Activated CD8-positive, alpha-beta memory T cell treated with anti-CD3 and anti-CD28 coated beads, Interleukin-2, amount 50 U/mL, for 24 hours (primary cell): ENCODE results near the gene STX19.

Experiments used
- DNase-seq: peaks from one replicate; pipeline ENCODE4 v3.0.0-alpha.2; 2020; ENCODE audit errors: extremely low read depth

STX19 gene

DNA sequence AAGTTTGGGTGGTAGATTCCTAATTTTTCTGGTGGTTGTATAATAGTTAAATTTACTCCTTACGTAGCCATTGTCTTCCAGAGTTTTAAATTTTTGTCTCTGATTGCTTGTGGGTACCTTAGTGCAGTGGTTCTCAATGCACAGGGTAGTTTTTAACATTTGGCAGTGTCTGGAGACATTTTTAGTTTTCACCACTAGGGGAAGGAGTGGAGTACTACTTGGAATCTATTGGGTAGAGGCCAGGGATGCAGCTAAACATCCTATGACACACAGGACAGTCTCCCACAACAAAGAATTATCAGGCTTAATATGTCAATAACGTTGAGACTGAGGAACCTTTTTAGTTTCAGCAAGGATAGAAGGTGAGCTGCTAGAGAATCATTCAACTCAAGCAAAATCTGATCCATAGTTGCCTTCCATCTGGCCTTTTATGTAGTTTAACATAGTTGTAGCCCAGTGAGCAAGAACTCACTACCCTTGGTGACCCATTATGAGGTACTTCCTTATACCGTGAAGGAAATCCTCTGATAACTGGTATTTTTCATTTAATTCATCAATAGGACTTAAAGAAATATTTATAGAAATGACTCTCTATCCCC, 8.6 kb upstream of the STX19 start:
- no peak for DNase-seq

DNA sequence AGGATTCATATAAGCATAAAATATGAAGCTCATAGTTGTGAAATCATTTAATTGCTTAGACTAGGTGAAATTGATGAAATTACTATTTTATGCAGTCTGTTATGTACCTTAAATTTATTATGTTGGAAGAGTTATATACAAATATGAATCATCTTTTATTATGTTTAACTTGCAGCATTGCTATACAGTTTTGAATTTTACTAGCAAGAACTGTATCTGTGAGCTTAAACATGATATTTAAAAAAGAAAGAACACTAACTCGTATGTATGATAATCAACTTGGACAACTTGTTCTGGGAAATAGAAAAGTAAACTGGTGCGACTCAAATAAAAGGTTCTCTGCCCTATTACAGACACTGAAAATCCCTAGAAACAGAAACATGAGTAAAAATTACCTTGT, 1.8 kb downstream of the STX19 start:
- DNase-seq = no peak

DNA sequence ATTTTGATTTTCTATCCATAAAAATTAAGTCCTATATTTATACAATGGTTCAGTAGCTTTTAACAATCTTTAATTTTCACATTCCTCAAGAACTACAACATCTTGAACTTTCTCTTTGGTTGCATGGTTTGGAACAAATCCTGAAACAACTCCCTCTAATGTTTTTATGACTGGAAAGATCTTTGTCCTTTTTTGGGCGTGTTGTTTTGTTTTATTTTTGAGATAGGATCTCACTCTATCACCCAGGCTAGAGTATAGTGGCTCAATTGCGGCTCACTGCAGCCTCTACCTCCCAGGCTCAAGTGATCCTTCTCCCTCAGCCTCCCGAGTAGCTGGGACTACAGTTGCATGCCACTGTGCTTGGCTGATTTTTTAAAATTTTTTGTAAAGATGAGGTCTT, 4.0 kb downstream of the STX19 start:
- no peak for DNase-seq

DNA sequence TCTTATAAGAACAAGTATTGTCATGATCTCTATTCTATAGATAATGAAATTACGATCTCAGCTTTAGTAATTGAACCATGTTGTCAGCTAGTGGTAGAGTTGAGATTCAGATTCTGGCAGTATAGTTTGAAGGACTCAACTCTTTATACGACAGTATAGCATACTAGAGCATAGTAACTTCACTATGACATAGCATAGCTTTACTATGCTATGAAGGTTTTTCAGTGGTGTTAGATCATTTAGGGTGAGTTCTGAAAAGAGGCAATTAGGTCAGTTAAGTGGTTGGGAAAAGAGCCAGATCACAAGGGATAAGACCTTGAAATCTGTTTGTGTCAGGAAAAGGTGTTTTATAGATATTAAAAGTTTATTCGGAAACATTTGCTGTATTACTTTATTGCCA, 8.1 kb downstream of the STX19 start:
- DNase-seq = no peak

DNA sequence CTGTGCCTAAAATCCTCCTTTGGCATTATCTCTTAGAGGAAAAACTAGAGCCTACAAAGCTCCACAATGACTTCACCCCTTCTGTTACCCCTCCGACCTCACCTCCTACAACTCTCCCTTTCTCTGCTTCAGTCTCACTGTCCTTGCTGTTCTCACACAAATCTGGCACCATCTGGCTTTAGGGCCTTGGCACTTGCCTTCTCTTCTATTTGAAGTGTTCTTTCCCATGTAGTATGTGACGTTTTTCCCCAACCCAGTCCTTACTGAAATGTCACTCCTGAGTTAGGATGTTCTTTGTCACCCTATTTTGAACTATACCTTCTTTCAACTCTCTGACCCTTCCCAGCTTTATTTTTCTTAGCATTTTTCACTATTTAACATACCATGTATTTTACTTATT, 8.7 kb downstream of the STX19 start:
- DNase-seq = no peak

DNA sequence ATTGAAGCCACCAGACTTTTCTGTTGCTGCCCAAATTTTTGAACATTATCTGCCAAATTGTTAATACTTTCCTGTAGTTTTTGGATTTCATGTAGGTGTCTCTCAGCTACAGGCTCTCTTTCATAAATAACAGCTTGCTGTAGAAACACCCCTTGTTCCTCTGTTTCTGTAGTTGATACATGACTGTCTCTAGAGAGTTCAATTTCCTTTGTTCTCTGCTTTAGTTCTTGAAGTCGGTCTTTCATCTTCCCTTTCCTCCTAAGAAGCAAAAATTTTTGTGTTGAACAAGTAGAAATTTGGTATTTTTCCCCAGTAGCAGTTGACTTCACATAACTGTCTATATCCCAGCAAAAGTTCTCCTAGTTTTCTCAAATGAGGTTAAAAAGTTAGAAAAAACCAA, 13.4 kb downstream of the STX19 start:
- DNase-seq = no peak

DNA sequence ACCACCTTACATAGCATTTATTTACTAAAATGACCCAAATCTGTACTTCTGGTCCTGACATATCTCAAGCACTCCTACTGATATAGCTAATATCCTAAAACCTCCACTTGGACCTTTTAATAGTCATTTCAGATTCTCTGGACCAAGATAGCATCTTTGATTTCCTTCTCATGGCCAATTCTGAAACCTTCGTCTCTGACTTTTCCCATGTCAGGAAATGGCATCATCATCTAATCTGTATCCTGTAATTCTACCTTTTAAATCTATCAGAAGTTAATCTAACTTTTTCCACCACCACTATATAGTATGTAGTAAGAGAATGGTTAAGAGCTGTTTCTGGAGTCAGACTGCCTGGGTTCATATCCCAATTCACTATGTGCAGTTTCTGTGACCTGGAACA, 16.2 kb downstream of the STX19 start:
- DNase-seq = no peak

DNA sequence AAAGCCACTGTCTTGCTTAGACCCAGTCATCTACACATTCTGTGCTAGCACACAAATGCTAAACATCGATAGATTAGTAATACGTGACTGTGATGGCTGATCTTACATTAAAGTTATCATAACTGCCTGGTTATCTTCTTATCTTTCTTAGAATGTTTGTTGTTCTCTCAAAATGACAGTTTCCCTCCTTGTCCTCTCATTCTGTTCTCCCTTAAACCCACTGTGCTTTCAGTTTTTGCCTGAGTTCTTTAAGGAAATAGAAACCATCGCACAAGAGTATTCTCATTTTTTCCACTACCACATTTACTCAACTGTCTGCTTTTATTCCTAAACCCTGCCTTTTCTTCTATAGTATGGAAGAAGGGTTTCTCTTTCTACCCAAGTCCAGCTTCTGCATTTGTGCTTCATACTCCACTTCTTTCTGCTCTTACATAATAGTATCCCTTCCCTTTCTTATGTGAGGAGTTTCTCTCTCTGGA, 17.1 kb downstream of the STX19 start:
- DNase-seq = no peak

DNA sequence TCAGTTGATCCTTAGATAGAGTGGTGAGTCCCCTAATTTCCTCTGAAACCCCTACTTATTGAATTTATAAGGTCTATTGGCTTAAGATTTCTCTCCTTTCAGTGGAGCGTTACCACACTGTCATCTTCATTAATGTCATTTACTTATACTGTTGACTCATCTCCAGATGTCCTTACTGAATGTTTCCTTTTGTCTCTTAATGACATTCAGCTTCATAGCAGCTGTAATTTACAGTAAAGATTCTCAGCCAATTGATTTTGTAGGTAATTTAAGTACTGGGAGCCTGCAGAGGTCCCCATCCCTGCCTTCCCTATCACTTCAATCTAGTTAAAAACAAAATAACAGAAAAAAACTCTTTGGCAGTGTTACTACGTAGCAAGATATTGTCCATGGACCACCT, 18.8 kb downstream of the STX19 start:
- no peak for DNase-seq

DNA sequence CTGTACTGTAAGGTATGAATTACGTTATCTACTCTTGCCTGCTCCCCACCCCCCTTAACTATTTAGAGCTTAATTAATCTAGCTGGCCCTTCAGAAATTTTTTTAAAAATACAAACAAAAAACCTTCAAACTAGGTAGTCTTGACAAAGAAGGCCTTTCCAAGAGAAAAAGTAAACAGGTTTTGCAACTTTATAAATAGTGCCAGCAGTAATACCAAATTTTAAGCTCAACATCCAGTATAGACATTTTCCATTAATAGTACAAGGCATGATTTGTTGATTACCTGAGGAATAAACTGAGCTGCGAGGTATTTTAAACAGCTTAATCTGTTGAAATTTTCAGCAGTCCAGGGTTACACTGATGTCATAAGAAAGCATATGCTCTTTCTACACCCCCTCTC, 20.1 kb downstream of the STX19 start:
- no peak for DNase-seq

DNA sequence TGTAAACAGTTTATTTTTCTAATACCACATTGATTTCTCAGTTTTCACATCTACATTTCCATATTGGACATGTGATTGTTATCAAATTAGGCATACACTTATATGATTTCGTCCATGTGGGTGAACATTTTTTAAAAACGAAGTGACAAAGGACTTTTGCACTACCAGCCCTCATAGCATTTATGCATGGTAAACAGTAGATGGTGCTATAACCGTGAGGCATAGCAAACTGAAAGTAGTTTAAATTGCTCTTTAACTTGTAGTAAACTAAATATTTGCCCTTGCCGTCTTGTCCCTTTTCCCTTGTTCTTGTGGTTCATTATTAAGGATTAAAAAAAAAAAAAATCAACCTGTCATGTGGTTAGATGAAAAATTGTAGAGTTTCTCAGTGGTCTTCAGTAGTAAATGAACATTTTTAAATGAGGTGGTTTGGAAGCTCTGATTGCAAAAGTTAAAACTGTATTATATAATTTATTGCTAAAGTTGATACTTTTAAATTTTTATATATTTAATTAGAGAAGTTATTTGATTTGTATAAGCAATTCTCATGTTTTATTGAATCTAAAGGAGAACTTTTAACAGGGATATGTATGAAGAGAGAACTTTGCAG, 24.0 kb downstream of the STX19 start:
- DNase-seq = no peak

DNA sequence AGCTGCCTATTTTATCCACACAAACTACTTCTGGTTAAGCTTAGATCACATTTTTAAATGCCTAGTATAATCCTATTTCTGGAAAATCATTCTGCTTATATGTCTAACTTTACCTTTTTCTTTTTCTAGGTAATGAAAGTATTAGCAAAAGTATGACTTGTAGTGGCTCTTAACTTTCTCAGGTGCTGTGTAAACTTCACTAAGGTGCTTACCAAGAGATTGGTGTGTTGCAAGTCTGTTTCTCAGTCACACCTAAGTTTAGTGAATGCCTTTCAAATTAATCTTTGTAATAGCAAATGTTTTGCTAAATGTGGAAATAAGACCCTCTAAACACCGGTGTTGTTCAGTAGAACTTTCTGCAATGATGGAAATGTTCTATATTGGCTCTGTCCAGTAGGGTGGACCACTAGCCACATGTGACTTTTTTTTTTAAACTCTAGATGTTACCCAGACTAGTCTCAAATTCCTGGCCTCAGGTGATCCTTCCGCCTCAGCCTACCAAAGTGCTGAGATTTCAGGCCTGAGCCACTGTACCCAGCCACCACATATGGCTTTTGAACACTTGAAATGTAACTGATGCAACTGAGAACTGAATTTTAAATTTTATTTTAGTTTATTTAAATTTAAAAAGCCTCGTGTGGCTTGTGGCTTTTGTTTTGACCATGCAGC, 26.4 kb downstream of the STX19 start:
- DNase-seq = no peak

DNA sequence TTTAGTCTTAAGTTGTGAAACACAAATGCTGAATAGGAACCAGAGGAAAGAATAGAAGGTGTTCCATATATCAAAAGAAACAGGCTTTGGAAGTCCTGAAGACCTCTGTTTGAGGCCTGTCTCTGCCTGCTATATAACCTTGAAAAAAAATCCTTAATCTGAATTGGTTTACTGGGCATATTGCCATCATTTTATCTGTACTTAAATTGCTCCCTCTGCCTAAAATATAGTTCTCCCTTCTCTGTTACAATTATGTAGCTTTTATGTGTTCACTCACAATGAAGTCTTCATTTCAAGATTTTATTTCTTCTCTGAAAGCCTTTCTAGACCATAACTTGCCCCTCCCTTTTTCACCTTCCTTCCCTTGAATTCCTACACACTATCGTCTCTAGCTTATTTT, 27.2 kb downstream of the STX19 start:
- no peak for DNase-seq

DNA sequence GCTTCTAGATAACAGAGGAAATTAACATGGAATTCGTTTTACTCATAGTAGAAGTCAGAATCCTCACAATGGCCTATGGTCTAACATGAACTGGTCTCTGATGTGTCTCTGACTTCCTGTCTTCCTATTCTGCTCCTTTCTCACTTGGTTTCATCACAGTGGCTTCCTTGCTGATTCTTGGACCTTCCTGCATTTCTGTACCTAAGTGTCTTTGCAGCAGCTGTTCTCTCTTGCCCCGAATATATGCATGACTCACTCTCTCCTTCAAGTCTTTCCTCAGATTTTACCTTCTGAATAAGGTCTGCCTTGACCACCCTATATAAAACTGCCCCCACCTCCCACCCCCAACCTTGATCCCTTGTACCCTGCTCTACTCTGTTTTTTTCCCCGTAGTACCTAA, 34.3 kb downstream of the STX19 start:
- DNase-seq = no peak

DNA sequence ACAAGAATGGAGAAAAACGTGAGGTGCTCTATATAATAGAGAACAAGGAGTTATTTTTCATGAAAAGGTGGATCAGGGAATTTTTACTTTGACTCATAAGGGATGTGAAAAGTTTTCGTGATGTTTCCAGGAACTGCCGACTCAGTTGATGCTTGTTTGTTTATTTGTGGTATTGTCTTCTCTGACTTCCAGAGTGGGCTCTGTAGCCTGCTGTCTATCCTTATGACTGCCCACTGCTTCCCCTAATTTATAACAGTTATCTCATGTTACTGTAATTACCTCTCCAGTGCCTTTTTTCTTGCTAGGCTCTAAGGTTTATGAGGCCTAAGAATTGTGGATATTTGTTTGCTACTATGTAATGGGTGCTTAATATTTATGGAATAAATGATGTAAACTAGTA, 36.2 kb downstream of the STX19 start:
- DNase-seq = no peak

DNA sequence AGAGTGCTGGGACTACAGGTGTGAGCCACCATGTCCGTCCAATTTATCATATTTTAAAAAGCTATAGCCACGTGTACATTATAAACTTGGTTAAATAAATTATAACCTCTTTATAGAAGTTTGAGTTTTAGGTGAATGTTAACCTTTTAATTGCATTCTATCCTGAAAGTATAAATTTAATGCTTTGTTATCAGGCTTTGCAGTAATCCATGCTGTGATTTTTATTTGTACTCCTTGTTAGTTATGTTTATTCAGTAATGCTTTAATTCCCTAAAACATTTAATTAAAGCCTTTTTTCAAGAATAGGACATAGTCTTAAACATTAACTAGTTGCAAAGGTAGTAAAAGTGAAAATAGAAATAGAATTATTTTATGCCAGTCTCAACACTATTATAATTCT, 36.8 kb downstream of the STX19 start:
- no peak for DNase-seq

DNA sequence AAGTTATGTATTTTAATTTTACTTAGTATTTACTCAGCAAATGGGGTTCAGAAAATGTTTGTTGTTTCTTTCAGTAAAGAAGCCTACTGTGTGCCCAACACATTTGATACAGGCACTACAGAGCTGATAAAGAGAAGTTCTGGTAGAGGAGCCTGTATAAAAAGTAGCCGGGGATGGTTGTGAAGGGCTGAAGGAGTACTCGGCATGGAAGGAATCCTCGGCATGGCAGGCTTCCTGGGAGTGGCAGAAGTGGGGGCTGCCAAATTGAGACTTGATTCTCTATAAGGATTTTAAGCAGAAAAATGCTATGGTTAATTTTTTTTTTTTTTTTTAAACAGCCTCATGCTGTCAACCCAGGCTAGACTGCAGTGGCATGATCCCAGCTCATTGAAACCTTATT, 39.2 kb downstream of the STX19 start:
- DNase-seq = no peak

DNA sequence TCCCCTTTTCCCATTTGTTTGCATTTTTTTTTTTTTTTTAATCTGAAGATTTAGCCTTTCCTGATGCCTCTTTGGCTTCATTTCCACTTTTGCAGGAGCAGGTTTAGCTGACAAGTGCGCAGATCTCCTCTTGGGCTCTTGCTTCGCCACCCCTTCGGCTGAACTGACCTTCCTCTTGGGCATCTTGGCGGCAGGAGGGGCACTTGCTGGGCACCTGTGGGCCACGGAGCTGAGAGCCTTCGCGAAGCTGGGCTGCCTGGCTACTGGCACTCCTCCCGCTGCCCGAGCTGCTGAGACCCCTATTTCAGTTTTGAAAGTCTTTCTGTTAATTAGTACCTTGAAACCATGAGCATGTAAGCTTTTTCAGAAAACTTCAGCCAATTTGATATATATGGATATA, 39.6 kb downstream of the STX19 start:
- no peak for DNase-seq

DNA sequence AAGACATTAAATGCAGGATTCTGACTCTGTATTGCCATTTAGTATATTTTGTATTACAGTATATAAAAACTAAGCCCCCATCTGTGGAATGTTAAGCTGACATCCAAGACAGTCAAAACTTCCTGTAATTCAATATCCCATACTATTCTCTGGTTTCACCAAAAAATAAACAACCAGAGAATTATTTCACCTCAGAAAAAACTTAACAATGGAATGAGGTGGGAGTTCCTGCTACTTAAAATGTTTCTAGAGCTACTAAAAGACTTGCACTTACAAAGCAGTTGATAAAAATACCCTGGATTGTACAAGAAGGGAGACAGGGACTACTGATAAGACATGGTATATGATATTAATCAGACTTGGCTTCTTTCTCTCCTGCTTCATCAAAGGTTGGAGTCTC, 40.1 kb downstream of the STX19 start:
- DNase-seq = no peak

DNA sequence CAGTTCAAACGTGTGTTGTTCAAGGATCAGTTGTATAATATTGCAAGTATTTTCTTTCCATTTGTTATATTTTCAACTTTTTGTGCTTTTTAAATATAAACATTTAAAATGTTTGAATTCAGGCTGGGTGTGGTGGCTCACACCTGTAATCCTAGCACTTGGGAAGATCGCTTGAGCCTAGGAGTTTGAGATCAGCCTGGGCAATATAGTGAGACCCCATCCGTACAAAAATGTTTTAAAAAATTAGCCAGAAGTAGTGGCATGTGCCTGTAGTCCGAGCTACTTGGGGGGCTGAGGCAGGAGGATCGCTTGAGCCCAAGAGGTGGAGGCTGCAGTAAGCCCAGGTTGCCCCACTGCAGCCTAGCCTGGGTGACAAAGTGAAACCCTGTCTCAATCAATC, 43.8 kb downstream of the STX19 start:
- DNase-seq = no peak

DNA sequence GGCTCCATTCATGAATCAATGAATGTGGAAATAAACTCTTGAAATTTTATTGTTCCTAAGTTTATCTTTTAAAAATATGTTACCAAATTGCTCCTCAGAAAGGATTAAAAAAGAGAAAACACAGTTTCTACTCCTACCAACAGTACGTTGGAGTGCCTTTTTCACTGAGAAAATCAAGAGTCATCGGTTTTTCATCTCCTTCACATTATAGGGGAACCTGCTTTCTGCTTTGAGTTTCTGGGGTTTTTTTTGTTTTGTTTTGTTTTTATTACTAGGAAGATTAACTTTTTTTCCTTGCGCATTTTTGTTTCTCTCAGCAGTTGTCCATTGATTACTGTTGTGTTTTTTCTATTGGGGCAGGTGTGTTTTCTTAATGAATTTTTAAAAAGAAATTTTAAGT, 45.0 kb downstream of the STX19 start:
- no peak for DNase-seq

DNA sequence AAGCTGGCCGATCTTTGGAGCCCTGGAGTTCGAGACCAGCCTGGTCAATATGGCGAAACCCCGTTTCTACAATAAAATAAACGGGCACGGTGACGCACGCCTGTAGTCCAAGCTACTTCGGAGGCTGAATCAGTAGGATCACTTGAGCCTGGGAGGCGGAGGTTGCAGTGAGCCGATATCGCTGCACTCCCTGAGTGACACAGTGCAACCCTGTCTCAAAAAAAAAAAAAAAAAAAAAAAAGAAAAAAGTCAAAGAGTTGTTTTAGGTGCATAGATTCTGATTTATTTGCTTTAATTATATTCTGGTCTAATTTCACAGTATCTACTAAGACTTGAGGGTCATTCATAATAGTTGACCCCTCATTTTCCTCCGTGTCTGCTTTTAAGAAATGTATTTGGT, 46.7 kb downstream of the STX19 start:
- no peak for DNase-seq

DNA sequence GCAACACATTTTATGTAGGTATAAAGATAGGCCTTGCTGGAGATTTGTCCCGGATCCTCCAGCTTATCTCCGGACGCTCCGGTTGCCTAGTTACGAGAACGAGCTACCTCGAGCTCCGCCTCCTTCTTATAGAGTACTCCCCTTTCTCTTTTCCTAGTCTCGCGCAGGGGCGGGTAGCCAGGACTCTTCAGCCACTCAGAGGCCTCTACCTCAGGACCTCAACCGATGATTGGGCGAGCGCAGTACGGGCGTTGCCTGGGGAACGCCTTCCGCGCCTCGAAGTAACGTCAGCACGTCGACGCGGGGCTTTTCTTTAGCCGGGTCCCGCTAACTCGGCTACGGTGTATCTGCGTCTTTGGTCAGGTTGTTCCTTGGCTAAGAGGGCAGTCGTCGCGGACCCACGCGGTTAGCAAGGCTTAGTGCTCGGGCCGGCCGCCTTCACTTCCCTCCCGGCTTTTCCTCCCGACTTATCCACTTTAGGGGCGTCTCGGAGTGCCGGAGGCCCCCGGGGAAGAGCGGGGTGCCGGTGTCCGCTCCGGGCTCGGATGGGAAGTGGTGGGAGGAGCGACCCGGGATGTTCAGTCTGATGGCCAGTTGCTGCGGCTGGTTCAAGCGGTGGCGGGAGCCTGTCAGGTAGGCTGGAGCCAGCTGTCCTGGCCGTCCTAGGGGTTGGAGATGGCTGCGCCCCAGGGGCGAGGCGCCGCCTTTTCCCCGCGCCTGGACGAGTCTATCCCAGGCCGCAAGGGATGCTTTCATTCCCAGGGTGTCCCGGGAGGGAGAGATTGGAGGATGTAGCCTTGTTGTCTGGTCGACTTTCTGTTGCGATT, 48.3 kb downstream of the STX19 start, which contains the start of gene ARL13B:
ARL13B (plus strand) TSS at position 306 of the 827 bp plus-strand sequence; CDS start at position 575, 269 bp downstream.
- peak; percentile 91 for DNase-seq
